Measurements from ENCODE around the gene YKT6. TPM values are rescaled to one million over a fixed set of nuclear protein-coding genes. Genes with fewer than 3 reads are reported as not detected.

The YKT6 gene
- total and polyA plus RNA-seq, 2 donors (not counting 3 experiments of a cell fraction or from before 2014, with no cell fraction given): 117 to 120 TPM

- dilution Hi-C loops (cut with MboI; ENCODE audit: extremely low pct_ligation_motif_present, low sequenced_read_pairs): no loop called here
- FAIRE-seq (no peak), DNase-seq (ENCODE audit: low read depth, low spot score) (no peak)
- H4K20me1 ChIP-seq (replicated peaks; ENCODE audit: control insufficient read depth, extremely low read depth, insufficient read depth, low read length): no peaks in the 10 kb centered on the region
- H3K27ac ChIP-seq (ENCODE audit: insufficient read depth, low read depth, low read length): no peak overlapping the region
- H3K9me3 ChIP-seq (replicated peaks; ENCODE audit: control insufficient read depth, insufficient read depth, low read length): no peaks in the 10 kb centered on the region
- H3K9me1 ChIP-seq (replicated peaks; ENCODE audit: control insufficient read depth, extremely low read depth, insufficient read depth, low read length): no peaks in the 10 kb centered on the region
- no peak overlapping the region for H2AFZ ChIP-seq (ENCODE audit: low read depth, low read length)
- CTCF ChIA-PET: interaction anchor here (1.9 kb wide), 1 partner anchor 70 kb away, joined by 5 read pairs; no protein-coding TSS in a partner anchor
- no peak overlapping the region for H3K9ac ChIP-seq (replicated peaks; ENCODE audit: extremely low read depth, insufficient read depth, low read length)
- no peaks in the 10 kb centered on the region for H3K27me3 ChIP-seq (ENCODE audit: control insufficient read depth in 2 of 2, insufficient read depth in 2 of 2, low read length in 2 of 2)
- intact Hi-C loops (cut with micrococcal nuclease): no loop called here
- no peaks in the 10 kb centered on the region for H3K4me1 ChIP-seq (ENCODE audit: control insufficient read depth, extremely low read depth, insufficient read depth, low read length)
- TF ChIP-seq POLR2A (IDR thresholded peaks at IDR 0.05; ENCODE audit: low read depth, low read length): no peak
- no peak for TF ChIP-seq EZH2 (IDR thresholded peaks at IDR 0.05; ENCODE audit: borderline replicate concordance, low read depth, low read length, severe bottlenecking)
- no peak for TF ChIP-seq GATA2 (IDR thresholded peaks at IDR 0.05; ENCODE audit: insufficient read depth, insufficient read length, low read depth, low read length)
- no peak for TF ChIP-seq MYC (IDR thresholded peaks at IDR 0.05; ENCODE audit: low read depth, low read length)
- TF ChIP-seq JUN (IDR thresholded peaks at IDR 0.05; ENCODE audit: borderline replicate concordance, insufficient read depth, insufficient read length, low read depth): no peak
- no peak for TF ChIP-seq MAX (IDR thresholded peaks at IDR 0.05; ENCODE audit: insufficient read depth, insufficient read length)
- TF ChIP-seq POLR2AphosphoS5 (IDR thresholded peaks at IDR 0.05; ENCODE audit: insufficient read depth, low read depth, low read length): no peak
- TF ChIP-seq, protein P1, sequence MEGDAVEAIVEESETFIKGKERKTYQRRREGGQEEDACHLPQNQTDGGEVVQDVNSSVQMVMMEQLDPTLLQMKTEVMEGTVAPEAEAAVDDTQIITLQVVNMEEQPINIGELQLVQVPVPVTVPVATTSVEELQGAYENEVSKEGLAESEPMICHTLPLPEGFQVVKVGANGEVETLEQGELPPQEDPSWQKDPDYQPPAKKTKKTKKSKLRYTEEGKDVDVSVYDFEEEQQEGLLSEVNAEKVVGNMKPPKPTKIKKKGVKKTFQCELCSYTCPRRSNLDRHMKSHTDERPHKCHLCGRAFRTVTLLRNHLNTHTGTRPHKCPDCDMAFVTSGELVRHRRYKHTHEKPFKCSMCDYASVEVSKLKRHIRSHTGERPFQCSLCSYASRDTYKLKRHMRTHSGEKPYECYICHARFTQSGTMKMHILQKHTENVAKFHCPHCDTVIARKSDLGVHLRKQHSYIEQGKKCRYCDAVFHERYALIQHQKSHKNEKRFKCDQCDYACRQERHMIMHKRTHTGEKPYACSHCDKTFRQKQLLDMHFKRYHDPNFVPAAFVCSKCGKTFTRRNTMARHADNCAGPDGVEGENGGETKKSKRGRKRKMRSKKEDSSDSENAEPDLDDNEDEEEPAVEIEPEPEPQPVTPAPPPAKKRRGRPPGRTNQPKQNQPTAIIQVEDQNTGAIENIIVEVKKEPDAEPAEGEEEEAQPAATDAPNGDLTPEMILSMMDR (IDR thresholded peaks at IDR 0.05; ENCODE audit: extremely low read depth in 1 of 2, insufficient read depth in 1 of 2, low read depth in 1 of 2, low read length in 2 of 2): no peak
- TF ChIP-seq FOS (IDR thresholded peaks at IDR 0.05; ENCODE audit: borderline replicate concordance, insufficient read depth, low read length): no peak
- POLR2A ChIA-PET: no interaction called here
- no peak overlapping the region for H3K4me2 ChIP-seq (ENCODE audit: insufficient read depth, low read length)
- BruUV-seq (replicated peaks): no TSS peak
- H3K4me3 ChIP-seq (replicated peaks in 1 of 3; ENCODE audit: insufficient read depth in 1 of 3, low read depth in 1 of 3, low read length in 3 of 3): no peak overlapping the region
- no peaks in the 10 kb centered on the region for H3K79me2 ChIP-seq (ENCODE audit: control insufficient read depth, insufficient read depth, low read length)
- no peaks in the 10 kb centered on the region for H3K36me3 ChIP-seq (ENCODE audit: control insufficient read depth in 2 of 2, extremely low read depth in 1 of 2, insufficient read depth in 2 of 2, low read length in 2 of 2)
Measured at GRCh38 chr7:44238116-44238695, 37.4 kb downstream of the YKT6 start.

Data from endothelial cell of umbilical vein (primary cell).